HG02763 (cell line): Measurements from ENCODE around the gene FBXO11.

Source experiments
- ATAC-seq: cut with Tn5 transposase; IDR thresholded peaks from one replicate; pipeline ENCODE4 v1.9.1; 2021; ENCODE audit warnings: mild to moderate bottlenecking, moderate library complexity; ENCODE audit not compliant: unreplicated experiment

Gene FBXO11

GRCh38 chr2:47798631-47799030, 107.7 kb downstream of the FBXO11 start:
- ATAC-seq, result no peak

GRCh38 chr2:47796090-47796697, 110.1 kb downstream of the FBXO11 start:
- ATAC-seq, result no peak

GRCh38 chr2:47785986-47786385, 120.3 kb downstream of the FBXO11 start:
- ATAC-seq, result no peak

- ATAC-seq, result no peak
These were observed 121.9 kb downstream of the FBXO11 start for GRCh38 chr2:47784352-47784851.

GRCh38 chr2:47783486-47784351, 122.6 kb downstream of the FBXO11 start:
- ATAC-seq, result peak; percentile 7

GRCh38 chr2:47782671-47783485, 123.4 kb downstream of the FBXO11 start, which contains the start of gene MSH6:
MSH6 (plus strand) TSS chr2:47783145; CDS start chr2:47783234, 89 bp downstream.
- peak; percentile 86 for ATAC-seq

- ATAC-seq, result no peak
These were observed 124.0 kb downstream of the FBXO11 start for GRCh38 chr2:47782381-47782670.

GRCh38 chr2:47779426-47779790, 126.9 kb downstream of the FBXO11 start:
- no peak for ATAC-seq

- no peak for ATAC-seq
These were observed 127.4 kb downstream of the FBXO11 start for GRCh38 chr2:47778698-47779425.

GRCh38 chr2:47777277-47777937, 128.9 kb downstream of the FBXO11 start:
- no peak for ATAC-seq

- no peak for ATAC-seq
These were observed 131.7 kb downstream of the FBXO11 start for GRCh38 chr2:47774567-47774966.

GRCh38 chr2:47772343-47772742, 134.0 kb downstream of the FBXO11 start:
- ATAC-seq, result no peak

- ATAC-seq, result no peak
These were observed 135.1 kb downstream of the FBXO11 start for GRCh38 chr2:47771211-47771610.

GRCh38 chr2:47769318-47769717, 137.0 kb downstream of the FBXO11 start:
- ATAC-seq, result no peak

- peak; percentile 48 for ATAC-seq
These were observed 138.3 kb downstream of the FBXO11 start for GRCh38 chr2:47767880-47768609.

GRCh38 chr2:47767497-47767844, 138.8 kb downstream of the FBXO11 start:
- ATAC-seq, result no peak

GRCh38 chr2:47751856-47752414, 154.4 kb downstream of the FBXO11 start:
- ATAC-seq, result no peak

GRCh38 chr2:47747878-47748277, 158.4 kb downstream of the FBXO11 start:
- ATAC-seq, result no peak

- no peak for ATAC-seq
These were observed 162.2 kb downstream of the FBXO11 start for GRCh38 chr2:47744074-47744473.
